Fibroblast of lung (primary cell): ENCODE data around the gene IL13.

Source experiments
- EZH2 ChIP-seq: IDR thresholded peaks from 2 replicates; pipeline ENCODE4 v1.5.1; 2012; ENCODE audit warnings: low read length, control low read depth, mild to moderate bottlenecking; ENCODE audit errors: missing control alignments
- TF ChIP-seq, protein P1 (sequence below), 2 donors: IDR thresholded peaks in 1 of 2; conservative IDR thresholded peaks in 1 of 2; 1 replicate in 1 of 2; 2 replicates in 1 of 2; pipeline ENCODE4 v1.5.1; 2011 to 2012; ENCODE audit warnings: low read length in 2 of 2, control low read depth in 1 of 2, inconsistent platforms in 1 of 2, low read depth in 1 of 2, mild to moderate bottlenecking in 1 of 2

DNA sequence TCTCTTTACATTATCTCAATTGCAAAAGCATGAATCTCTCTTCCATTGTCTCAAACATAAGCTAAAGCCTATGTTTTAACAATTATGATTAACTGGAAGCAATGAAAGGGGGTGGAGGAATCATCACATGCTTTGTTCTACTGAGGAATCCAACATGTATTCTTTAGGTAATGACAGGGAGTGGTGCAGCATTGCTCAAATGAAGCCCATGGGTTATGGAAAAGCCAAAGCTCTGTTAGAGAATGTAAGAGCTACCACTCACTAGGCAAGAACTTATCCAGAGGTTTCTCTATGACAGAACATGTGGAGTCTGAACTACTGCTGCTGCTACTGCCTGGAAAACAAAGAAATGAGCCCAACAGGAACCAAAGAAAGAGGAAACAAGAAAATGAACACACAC is 50.7 kb downstream of the IL13 start:
- TF ChIP-seq, protein P1, sequence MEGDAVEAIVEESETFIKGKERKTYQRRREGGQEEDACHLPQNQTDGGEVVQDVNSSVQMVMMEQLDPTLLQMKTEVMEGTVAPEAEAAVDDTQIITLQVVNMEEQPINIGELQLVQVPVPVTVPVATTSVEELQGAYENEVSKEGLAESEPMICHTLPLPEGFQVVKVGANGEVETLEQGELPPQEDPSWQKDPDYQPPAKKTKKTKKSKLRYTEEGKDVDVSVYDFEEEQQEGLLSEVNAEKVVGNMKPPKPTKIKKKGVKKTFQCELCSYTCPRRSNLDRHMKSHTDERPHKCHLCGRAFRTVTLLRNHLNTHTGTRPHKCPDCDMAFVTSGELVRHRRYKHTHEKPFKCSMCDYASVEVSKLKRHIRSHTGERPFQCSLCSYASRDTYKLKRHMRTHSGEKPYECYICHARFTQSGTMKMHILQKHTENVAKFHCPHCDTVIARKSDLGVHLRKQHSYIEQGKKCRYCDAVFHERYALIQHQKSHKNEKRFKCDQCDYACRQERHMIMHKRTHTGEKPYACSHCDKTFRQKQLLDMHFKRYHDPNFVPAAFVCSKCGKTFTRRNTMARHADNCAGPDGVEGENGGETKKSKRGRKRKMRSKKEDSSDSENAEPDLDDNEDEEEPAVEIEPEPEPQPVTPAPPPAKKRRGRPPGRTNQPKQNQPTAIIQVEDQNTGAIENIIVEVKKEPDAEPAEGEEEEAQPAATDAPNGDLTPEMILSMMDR (conservative IDR thresholded peaks at IDR 0.05 in 1 of 2, IDR thresholded peaks at IDR 0.05 in 1 of 2; ENCODE audit: low read depth in 1 of 2, low read length in 2 of 2) = no peak
- TF ChIP-seq EZH2 = no peak
